GM18520 (cell line): ENCODE data around the gene ZNF521.

Experiments used
- ATAC-seq: cut with Tn5 transposase; IDR thresholded peaks from one replicate; pipeline ENCODE4 v1.9.1; 2021; ENCODE audit not compliant: unreplicated experiment

The ZNF521 gene

GRCh38 chr18:25253779-25254178 is 98.2 kb downstream of the ZNF521 start:
- no peak for ATAC-seq

DNA sequence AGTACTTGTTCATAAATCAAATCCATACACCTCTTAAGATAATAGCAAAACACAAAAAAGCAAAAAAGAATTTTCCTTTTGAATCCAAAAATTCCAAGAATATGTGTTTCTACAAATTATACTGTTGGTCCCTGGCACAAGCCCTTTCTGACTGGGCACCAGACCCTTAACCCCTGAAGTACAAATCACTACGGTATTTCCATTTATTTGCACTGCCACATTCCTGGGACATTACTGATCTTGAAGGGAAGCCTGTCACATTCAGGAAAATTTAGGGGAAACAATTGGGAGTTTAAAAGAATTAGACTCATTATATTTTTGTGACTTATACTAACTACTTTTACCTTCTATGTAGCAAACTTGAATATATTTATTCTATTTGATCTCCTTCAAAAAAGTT is 98.8 kb downstream of the ZNF521 start:
- no peak for ATAC-seq

DNA sequence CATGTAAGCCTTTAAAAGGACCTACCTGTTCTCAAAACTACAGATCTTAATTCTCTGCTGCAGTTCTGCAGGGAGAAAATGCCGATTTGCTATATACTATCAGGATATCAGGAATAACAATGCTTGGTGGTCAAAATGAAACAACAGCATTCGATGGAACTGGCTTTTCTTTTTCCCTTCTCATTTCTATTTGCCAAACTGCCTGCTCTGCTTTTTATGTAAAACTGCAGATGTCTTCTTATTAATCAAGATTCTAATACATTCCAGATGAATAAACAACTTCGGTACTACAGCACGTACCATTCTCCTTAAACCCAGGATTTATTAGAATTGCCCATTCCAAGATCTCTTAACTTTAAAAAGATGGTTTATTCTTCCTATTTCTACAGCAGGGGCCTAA is 100.9 kb downstream of the ZNF521 start:
- ATAC-seq, result no peak

- ATAC-seq, result no peak
Measured at GRCh38 chr18:25250474-25250851, 101.5 kb downstream of the ZNF521 start.

DNA sequence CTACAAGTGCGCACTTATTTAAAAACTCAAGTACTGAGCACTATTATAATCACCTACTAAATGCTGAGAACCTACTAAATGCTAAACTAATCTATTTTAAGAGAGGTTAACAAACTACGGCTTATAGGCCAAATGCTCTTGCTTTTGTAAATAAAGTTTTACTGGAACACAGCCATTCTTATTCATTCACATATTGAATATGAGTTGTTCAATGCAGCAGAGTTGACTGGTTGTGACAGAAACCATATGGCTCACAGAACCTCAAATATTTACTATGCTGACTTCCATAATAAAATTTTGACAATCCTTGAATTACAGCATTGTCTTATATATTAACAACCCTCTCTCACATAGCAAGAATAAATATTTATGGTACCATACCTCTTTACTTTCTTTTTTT is 103.2 kb downstream of the ZNF521 start:
- ATAC-seq, result no peak

DNA sequence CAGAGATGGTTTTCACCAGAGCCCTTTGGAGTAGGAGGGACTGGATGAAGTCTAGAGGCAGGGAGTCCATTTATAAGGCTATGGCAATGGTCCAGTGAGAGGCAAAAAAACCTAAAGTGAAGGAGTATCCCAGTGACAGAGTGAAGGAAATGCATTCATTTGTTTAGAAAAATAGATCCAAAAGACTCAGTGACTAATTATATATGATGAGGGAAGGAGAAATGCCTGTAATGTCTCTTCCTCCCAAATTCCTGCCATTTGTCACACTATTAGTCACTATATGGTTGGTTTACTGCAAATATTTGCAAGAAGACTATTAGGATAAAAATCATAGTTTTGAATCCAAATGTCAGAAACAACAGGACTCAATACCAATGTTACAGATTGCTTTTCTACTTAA is 104.2 kb downstream of the ZNF521 start:
- no peak for ATAC-seq

- ATAC-seq, result no peak
Measured at GRCh38 chr18:25244924-25245698, 106.9 kb downstream of the ZNF521 start.

DNA sequence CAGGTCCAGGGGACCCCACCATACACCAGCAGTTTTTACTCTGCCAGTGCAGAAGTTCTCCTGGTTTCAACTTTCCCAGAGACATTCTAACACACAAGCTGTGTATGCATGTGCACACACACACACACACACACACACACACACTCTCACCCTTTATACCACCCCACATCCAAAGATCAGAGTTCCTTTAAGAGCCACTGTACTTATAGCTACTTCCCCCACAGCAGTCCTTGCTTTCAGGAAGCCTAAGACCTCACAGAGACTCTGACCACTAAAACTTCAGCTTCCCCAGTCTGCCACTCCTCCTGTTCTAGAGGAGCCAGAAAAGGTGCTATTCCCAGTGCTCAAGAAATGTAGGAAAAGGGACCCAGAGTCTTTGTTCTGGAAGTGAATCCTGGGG is 107.8 kb downstream of the ZNF521 start:
- no peak for ATAC-seq

DNA sequence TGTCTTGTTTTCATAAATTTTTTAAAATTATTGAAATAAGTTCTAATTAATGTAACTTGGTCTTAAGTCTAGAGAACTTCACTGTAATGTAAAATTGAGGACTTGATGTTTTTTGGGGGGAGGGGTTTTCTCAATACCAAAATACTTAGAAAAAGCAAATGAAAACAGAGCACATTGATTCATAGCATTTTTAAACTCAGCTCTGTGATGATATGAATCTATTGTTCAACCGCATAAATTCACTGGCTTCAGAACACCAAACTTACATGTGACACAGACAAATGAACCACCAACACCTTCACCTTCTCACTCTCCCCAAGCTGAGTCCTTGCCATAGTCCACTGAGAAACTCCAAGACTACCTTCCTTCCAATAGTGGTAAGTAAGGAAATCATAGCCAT is 108.2 kb downstream of the ZNF521 start:
- ATAC-seq, result no peak

DNA sequence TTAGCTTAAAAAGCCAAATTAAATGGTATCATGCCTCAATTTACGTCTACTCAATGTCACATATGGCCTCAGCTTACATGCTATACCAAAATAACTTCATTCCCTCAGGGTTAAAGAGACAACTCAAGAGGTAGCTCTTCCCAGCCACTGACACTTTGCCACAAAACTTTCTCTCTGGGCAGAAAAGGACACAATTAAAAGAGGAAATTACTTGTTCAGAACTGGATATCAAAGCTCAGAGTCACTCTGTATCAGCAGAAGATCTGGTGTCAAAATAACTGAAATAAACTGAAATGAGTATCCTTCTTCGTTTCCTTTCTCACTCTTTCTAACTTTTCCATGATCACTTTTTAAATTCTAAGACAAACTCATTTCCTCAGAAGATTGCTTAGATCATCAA is 108.7 kb downstream of the ZNF521 start:
- no peak for ATAC-seq

GRCh38 chr18:25240420-25240770 is 111.6 kb downstream of the ZNF521 start:
- no peak for ATAC-seq

DNA sequence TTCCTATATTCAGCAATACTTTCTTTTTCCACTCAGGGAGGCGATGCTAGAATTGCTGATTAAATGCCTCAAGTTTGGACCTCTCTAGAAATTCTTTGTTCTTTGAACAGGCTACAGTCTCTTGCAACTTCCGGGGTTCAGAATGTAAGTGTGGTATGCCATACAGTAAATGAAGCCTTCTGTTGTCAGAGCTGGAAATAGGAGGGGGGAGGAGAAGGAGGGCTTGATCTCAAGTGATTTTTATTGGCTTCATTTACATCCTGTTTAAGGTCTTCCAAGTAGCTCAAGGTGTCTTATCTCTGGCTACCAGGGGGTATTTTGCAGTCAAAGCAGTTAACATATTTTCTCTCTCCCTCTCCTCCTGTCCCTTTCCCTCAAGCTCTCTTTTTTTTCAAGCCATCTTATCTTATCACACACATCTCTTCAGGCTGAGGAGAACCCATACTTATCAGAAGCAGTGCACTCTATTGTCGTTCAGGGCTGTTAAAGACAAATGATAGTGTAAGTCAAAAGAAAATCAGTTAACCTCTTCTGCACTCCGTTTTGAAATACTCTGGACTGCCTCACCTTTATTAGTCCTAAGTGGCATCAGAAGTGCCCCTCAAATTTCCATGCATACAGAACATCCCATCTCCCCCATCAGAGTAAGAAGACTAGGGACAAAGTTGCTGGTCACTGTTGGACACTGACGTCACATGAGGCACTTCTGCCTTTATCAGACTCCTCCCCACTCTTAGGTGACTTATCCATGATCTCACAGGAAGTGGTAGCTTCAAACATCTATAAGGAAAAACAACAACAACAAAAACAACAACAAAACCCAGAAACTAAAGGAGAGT is 112.2 kb downstream of the ZNF521 start:
- no peak for ATAC-seq

DNA sequence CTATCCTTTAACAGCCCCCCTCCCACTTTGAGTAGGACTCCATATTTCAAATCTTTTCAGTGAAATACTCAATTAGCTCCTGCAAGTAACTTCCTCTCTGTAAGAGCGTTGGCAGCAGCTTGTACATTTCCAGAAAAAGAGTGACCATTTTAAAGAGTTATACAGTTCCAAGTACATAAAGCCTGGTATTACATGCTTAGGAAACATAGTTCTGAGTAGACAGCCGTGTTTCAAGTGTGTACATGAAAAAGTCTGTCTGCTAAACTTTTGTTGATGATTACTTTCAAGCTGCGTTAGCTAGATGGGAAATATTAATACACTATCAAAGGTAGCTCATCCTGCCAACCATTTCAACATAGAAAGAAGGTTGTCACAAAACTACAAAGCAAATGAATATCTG is 112.8 kb downstream of the ZNF521 start:
- no peak for ATAC-seq

- no peak for ATAC-seq
Measured at GRCh38 chr18:25237571-25238267, 114.2 kb downstream of the ZNF521 start.

GRCh38 chr18:25236736-25237135 is 115.2 kb downstream of the ZNF521 start:
- no peak for ATAC-seq

GRCh38 chr18:25235401-25236042 is 116.4 kb downstream of the ZNF521 start:
- no peak for ATAC-seq

DNA sequence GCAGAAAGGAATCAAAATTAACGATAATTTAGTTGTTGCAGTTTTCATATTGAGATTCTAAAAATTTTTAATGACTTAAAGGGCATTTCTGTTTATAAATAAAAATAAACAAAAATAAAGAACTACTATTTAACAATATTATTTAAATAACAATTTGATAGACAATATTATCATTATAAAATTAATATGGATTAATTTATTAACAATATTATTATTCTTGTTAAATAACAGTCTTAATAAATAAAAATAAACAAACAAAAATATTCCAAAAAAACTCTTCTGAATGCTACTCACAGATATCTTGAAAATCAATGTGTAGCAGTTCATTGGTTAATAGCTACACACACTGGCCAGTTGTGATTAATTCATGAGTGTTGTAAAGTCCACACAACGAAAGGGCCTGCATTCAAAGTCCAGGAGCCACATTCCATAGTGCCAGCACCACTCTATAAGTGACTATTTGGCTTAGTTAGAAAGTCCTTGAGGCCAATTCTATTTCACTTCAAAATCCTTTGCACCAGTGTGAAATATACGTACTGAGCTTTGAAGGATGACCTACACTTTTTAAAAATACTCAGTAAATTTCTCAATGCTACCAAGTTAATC is 117.1 kb downstream of the ZNF521 start:
- no peak for ATAC-seq

DNA sequence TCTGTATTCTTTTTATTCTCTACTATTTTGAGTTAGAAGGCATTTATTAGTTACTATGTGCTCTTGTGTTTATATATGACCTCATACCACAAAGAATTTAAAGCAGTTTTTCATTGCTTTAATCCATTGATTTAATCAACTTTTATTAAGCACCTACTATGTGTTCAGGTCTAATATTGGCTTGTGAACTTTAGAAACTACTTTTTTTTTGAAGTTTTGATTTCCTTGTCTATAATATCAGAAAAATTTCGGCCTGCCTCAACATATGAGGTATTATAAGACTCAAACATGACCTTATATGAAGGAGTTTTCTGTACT is 117.7 kb downstream of the ZNF521 start:
- ATAC-seq, result no peak

DNA sequence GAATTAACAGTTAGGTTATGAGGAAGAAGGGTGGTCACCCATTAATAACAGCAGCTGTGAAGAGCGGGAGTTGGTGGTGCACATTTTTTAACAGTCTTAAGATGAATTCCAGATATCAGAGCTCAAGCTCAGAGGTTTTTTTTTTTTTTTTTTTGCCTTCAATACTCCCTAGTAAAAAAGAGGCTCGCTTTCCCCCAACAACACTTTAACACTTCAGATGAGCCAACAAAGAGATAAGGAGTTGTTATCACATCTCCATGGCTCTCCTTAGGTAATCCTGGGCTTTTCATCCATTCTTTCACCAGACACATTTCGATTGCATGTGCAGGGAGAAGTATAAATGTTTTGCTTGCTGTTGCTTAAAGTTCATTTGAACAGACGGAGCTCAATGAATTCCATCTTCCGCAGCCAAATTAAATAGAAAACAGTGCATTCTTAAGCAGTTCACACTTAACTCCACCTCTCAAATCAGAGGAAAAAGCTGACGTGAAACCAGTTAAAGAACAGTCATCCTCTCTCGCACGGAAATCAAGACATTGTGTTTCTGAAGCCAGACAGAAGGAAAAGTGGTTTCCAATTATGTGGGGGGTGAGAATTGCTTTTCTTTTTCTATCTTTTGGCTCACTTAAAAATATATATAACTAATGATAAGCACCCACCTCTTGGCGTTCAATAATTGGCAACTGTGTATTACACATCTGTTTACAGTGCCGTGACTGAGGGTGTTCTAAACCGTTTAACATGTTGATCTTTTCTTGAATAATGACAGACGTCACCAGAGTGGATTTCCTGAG is 118.2 kb downstream of the ZNF521 start:
- ATAC-seq, result no peak

DNA sequence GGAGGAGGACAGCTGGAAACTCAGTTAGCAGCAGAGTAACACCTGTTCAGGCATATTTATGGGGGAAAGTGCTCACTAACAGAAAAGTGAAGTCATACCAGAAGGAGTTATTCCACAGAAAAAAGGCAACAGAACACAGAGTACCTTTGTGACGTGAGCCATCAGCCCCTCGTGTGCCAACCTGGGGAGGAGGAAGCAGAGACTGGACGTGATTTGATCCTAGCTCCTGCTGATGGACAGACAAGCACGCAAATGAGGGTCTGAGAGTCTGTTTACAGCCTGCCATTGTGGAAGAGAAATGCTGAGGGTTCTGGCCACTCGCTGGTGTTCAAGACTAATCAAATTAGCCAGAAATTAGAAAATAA is 120.7 kb downstream of the ZNF521 start:
- no peak for ATAC-seq
